HG03378 (cell line): ENCODE data around the gene MATN1.

Source experiments
- ATAC-seq: cut with Tn5 transposase; IDR thresholded peaks from one replicate; pipeline ENCODE4 v1.9.1; 2021; ENCODE audit warnings: mild to moderate bottlenecking, moderate library complexity; ENCODE audit not compliant: unreplicated experiment

MATN1 gene

GRCh38 chr1:30758121-30758688 lies 34.8 kb upstream of the MATN1 start:
- ATAC-seq, result no peak

DNA sequence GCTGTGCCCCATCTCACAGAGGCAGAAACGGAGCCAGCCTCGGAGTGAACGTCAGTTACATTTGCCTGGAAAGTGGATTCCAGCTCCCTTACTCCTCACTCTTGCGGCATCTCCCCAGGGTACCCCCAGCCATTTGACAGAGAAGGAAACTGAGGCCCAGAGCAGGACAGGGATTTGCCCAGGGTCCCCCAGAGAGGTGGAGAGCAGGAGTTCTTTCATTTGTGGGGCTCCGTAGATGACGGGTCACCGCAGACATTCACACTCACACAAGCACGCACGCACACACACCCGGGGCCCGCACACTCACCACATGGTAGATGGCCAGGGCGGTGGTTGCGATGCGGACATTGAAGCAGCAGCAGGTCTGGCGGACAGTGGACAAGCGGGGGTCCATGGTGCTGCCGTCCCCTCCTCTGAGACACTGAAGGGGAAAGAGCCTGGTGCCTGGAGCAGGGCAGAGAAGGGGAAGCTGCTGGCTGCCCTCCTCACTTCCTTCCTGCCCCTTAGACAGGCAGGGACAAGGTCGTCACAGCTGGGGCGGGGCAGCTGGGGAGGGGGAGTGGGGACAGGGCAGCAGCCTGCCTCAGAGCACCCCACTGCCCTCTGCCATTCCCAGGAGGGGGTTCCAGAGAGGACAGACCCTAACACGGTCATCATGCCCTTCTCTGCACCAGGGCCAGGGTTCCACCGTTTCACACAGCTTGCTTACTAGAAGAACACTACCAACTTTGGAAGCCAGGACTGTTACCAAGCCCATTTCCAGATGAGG lies 34.2 kb upstream of the MATN1 start, which contains the start of gene LAPTM5:
LAPTM5 (minus strand) TSS at position 423 of the 769 bp plus-strand sequence; CDS start at position 394, 29 bp downstream.
- no peak for ATAC-seq

GRCh38 chr1:30756545-30757351 lies 33.4 kb upstream of the MATN1 start:
- ATAC-seq, result no peak

GRCh38 chr1:30756206-30756544 lies 32.8 kb upstream of the MATN1 start:
- no peak for ATAC-seq

- no peak for ATAC-seq
These were observed 32.4 kb upstream of the MATN1 start for GRCh38 chr1:30755746-30756145.

- no peak for ATAC-seq
These were observed 31.9 kb upstream of the MATN1 start for GRCh38 chr1:30755334-30755733.

DNA sequence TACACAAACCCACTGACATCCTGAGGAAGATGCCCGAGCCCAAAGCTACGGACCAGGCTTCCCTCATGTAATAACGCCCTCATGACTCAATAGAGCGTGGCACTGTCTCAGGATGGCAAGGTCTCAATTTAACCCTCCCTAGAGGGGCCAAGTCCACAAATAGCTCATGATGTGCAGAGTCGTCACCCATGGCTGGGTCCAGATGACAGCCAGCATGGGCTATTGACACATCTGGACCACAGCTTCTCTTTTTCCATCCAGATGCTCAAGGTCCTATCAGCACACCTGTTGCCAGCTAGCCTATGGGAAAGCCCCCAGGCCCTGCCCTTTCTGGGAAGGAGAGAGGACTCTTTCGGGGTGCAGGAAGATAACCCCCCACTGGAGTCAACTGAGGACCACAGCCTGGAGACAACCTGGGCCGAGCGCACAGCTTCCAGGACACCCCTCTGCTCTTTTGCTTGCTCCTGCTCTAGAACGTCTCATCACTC lies 31.3 kb upstream of the MATN1 start:
- peak; percentile 41 for ATAC-seq

DNA sequence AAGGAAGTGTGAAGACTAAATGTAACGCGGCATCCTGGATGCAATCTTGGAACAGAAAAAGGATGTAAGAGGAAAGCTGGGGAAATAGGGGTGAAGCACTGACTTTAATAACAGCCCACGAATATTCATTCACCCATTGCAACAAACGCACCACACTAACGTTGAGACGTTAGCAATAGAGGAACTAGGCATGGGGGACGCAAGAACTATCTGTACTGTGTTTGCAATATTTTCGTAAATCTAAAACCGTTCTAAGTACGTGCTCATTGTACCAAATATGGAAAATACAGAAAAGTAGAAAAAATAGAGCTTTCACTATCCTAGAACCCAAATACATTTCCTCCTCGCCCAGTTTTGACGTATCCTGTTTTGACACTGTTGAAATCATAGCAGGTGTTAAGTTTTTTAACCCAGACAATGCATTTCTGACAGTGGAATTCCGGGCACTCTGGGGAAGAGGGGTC lies 30.3 kb upstream of the MATN1 start:
- ATAC-seq, result no peak

- no peak for ATAC-seq
These were observed 29.7 kb upstream of the MATN1 start for GRCh38 chr1:30753118-30753517.

GRCh38 chr1:30752651-30752908 lies 29.2 kb upstream of the MATN1 start:
- no peak for ATAC-seq

DNA sequence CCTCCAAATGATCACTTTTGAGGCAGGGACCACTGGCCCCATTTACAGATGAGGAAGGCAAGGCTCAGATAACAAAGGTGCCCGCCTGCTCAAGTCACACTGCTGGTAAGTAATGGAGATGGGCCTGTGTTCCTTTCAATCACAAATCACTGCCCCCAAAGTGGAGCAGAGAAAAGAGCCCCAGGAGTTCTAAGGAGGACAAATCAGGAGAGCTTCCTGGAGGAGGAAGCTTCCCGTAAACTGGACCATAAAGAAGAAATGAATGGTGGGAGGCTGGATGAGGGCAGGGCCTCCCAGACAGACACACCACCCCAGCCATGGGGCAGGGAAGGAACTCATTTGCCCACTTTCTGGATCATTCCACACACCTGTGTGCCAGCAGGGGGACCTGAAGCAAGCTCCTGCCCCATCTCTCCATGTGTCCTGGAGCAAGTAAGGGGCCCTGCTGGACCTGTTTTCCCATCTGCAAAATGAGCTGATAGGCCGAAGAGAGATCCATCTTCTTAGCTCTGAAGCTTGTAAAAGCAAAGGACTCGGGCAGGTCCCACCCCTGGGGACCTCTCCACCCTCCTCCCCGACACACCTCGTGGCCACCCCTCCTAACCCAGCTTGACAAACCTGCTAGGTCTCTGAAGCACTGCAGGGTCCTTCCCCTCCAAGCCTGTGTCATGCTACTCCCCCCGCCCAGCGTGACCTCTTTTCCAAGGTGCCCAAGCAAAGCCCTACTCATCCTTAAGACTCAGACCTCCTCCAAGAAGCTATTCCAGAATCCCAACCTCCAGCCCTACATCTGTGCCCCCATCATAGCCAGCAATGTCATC lies 28.7 kb upstream of the MATN1 start:
- ATAC-seq, result no peak

DNA sequence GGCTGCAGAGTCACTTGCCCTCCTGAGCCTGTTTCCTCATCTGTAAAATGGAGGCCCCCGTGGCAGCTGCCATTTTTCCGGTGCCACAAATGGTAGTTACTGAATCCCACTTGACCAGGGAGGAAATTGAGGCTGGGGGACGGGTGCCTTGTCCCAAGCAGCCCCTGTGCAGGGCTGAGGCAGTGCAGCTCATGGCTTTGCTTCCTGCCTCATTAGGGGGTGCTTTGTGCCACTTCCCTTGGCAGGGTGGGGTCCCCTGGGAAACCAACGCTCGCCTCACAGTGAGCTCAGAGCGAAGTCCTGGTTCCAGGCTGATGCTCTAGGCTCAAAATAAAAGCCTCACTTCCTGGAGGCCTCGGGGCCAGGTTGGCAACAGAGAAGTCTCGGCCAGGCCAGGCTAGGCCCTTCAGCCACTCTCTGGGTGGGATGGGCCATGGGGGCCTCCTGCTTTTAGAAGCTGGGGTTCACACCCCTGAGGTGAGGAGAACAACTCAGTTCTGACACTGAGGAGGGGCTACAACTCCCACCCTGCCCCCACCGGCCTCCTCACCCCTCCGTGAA lies 27.4 kb upstream of the MATN1 start:
- ATAC-seq, result no peak

GRCh38 chr1:30749691-30750583 lies 26.6 kb upstream of the MATN1 start:
- ATAC-seq, result no peak

- ATAC-seq, result no peak
These were observed 25.5 kb upstream of the MATN1 start for GRCh38 chr1:30748699-30749401.

- no peak for ATAC-seq
These were observed 24.8 kb upstream of the MATN1 start for GRCh38 chr1:30748098-30748698.

- no peak for ATAC-seq
These were observed 23.9 kb upstream of the MATN1 start for GRCh38 chr1:30747033-30748008.

DNA sequence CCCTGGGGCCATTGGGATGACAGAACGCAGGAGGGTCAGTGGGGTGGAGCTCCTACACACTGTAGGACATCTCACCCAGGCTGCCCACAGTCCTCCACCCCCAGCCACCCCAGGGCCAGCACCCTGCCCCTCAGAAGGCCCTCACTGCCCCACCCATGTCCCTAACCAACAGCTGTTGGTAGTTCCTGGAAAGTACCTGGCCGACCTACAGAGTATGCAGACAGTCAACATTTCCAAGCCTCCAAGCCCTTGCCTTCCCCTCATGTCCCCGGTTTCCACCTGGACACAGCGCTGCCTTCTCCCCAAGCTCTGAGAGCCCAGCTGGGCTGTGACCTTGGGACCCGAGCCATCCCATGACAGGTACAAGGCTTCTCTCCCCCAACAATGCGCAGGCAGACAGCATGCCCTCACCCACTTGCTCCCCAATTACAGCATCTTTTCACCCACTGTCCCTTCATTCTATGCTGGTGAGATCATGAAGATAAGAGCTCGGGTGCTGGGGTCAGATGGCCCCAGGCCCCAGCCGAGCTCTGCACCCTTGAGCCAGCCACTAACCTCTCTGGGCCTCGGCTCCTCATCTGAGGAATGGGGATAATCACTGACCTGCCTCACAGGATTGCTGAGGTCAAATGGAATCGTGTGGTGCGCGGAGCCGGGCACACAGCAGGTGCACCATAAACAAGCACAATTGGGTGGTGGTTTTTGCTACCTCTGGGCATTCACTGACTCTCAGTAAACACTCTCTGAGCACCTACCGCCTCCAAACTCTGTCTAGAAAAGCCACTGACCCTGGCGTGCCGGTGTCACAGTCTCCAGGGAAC lies 23.0 kb upstream of the MATN1 start:
- no peak for ATAC-seq
